SK-N-SH (cell line): ENCODE measurements around the gene RGS7.

Source experiments
- CHD2 ChIP-seq: fragments of 150-350 bp; IDR thresholded peaks from 2 replicates; pipeline ENCODE4 v1.6.1; 2018; ENCODE audit warnings: low read length; ENCODE audit not compliant: partially characterized antibody
- CTCF ChIP-seq: fragments of 200-600 bp; sonication (generic); IDR thresholded peaks from 2 replicates; pipeline ENCODE4 v1.6.1; 2017; ENCODE audit warnings: antibody characterized with exemption, mild to moderate bottlenecking, moderate library complexity
- EZH2phosphoT487 ChIP-seq: fragments of 200-600 bp; sonication (generic); IDR thresholded peaks from 2 replicates; pipeline ENCODE4 v1.6.1; 2017; ENCODE audit warnings: low read depth, mixed run types, mild to moderate bottlenecking, antibody characterized with exemption, moderate library complexity, borderline replicate concordance
- FOXJ3 ChIP-seq: sonication (generic); formaldehyde crosslinking; IDR thresholded peaks from 2 replicates; pipeline ENCODE4 v1.5.1; 2020; ENCODE audit warnings: mild to moderate bottlenecking, missing genetic modification reagents
- GABPA ChIP-seq: IDR thresholded peaks from 2 replicates; pipeline ENCODE4 v1.4.0; 2012; ENCODE audit warnings: low read depth, mild to moderate bottlenecking
- JUND ChIP-seq: IDR thresholded peaks from 2 replicates; pipeline ENCODE4 v1.4.0; 2012
- MAX ChIP-seq: IDR thresholded peaks from 2 replicates; pipeline ENCODE4 v1.4.0; 2012; ENCODE audit warnings: low read depth
- NFIC ChIP-seq: IDR thresholded peaks from 2 replicates; pipeline ENCODE4 v1.4.0; 2012; ENCODE audit warnings: borderline replicate concordance
- POLR2AphosphoS5 ChIP-seq: IDR thresholded peaks from 2 replicates; pipeline ENCODE4 v1.6.1; 2012; ENCODE audit warnings: low read depth, low read length
- RCOR1 ChIP-seq: fragments of 150-350 bp; IDR thresholded peaks from 2 replicates; pipeline ENCODE4 v1.6.1; 2017; ENCODE audit warnings: antibody characterized with exemption, low read length
- RFX5 ChIP-seq: IDR thresholded peaks from 2 replicates; pipeline ENCODE4 v1.6.1; 2012; ENCODE audit warnings: mild to moderate bottlenecking, improper control_type of control experiment, low read length
- TF ChIP-seq, protein P1 (sequence below): fragments of 150-350 bp; IDR thresholded peaks from 2 replicates; pipeline ENCODE4 v1.6.1; 2017; ENCODE audit warnings: antibody characterized with exemption, low read length, low read depth, borderline replicate concordance
- TF ChIP-seq, protein P2 (sequence below): IDR thresholded peaks from 2 replicates; pipeline ENCODE4; 2012

GRCh38 chr1:240883490-240883889, 473.5 kb downstream of the RGS7 start:
- no peak for TF ChIP-seq FOXJ3 (CRISPR knock-in tag)
- TF ChIP-seq NFIC: no peak
- TF ChIP-seq CTCF: no peak
- no peak for TF ChIP-seq MAX
- no peak for TF ChIP-seq JUND
- no peak for TF ChIP-seq RCOR1
- TF ChIP-seq GABPA: no peak
- no peak for TF ChIP-seq EZH2phosphoT487
- no peak for TF ChIP-seq POLR2AphosphoS5
- TF ChIP-seq, protein P1, sequence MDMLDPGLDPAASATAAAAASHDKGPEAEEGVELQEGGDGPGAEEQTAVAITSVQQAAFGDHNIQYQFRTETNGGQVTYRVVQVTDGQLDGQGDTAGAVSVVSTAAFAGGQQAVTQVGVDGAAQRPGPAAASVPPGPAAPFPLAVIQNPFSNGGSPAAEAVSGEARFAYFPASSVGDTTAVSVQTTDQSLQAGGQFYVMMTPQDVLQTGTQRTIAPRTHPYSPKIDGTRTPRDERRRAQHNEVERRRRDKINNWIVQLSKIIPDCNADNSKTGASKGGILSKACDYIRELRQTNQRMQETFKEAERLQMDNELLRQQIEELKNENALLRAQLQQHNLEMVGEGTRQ: no peak
- TF ChIP-seq, protein P2, sequence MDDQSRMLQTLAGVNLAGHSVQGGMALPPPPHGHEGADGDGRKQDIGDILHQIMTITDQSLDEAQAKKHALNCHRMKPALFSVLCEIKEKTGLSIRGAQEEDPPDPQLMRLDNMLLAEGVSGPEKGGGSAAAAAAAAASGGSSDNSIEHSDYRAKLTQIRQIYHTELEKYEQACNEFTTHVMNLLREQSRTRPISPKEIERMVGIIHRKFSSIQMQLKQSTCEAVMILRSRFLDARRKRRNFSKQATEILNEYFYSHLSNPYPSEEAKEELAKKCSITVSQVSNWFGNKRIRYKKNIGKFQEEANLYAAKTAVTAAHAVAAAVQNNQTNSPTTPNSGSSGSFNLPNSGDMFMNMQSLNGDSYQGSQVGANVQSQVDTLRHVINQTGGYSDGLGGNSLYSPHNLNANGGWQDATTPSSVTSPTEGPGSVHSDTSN: no peak
- no peak for TF ChIP-seq CHD2
- TF ChIP-seq RFX5: no peak
